Body of pancreas (tissue), 4 donors: Measurements from ENCODE around the gene RNF146. TPM values are rescaled to one million over a fixed set of nuclear protein-coding genes. Genes with fewer than 3 reads are reported as not detected.
"Not testable (repeated sequence)": the region's sequence is repeated elsewhere in the genome, so short reads cannot be mapped to it uniquely, and the experiment has no call there.

Experiments used
- ATAC-seq: fragments of 150-250 bp; one replicate; pipeline ENCODE4 v1.9.1; 2016
- DNase-seq, 4 donors: peaks; one replicate each; pipeline ENCODE4 v3.0.0-alpha.2; 2019
- H3K27ac ChIP-seq, 4 donors: fragments of 200-600 bp; sonication (generic); 1 replicate in 3 of 4; 2 replicates in 1 of 4; pipeline versions ENCODE4 v1.5.1 to v1.6.1; 2016 to 2019; ENCODE audit warnings: mild to moderate bottlenecking in 1 of 4, mixed read lengths in 1 of 4, moderate library complexity in 1 of 4
- H3K27me3 ChIP-seq, 2 donors: fragments of 200-600 bp; sonication (generic); one replicate each; pipeline ENCODE4 v1.6.0; 2016; ENCODE audit warnings: mild to moderate bottlenecking in 1 of 2
- H3K36me3 ChIP-seq, 2 donors: fragments of 200-600 bp; sonication (generic); replicated peaks in 1 of 2; 2 replicates each; pipeline ENCODE4 v1.5.1; 2016; ENCODE audit warnings: low read depth in 2 of 2; ENCODE audit not compliant: insufficient read depth in 1 of 2
- H3K4me1 ChIP-seq: fragments of 200-600 bp; sonication (generic); one replicate; pipeline ENCODE4 v1.6.0; 2016
- H3K4me3 ChIP-seq, 2 donors: fragments of 200-600 bp; sonication (generic); 1 replicate in 1 of 2; 2 replicates in 1 of 2; pipeline ENCODE4 v1.5.1; 2016 to 2019
- H3K9me3 ChIP-seq, 3 donors: fragments of 200-600 bp; sonication (generic); 1 replicate in 2 of 3; 2 replicates in 1 of 3; pipeline ENCODE4 v1.5.1; 2016
- CTCF ChIP-seq, 7 experiments: fragments of 450-650 bp in 4 of 7; fragments of 200-600 bp in 3 of 7; sonication (generic) in 3 of 7; IDR thresholded peaks; one replicate each; pipeline ENCODE4 v1.5.1; 2016 to 2019; ENCODE audit warnings: antibody characterized with exemption in 7 of 7
- POLR2A ChIP-seq, 3 donors: fragments of 450-650 bp; IDR thresholded peaks; one replicate each; pipeline ENCODE4 v1.6.1; 2016; ENCODE audit warnings: antibody characterized with exemption in 3 of 3, mild to moderate bottlenecking in 2 of 3
- WGBS, 2 donors: methylation state at CpG; one replicate each; pipeline ENCODE4 v1.1.5; 2017; 5-methylcytosine and 5-hydroxymethylcytosine counted together
- intact Hi-C: fragments of 100-400 bp; cut with DNase I; formaldehyde crosslinking; loops from one replicate; pipeline ENCODE4 v1.15.1; 2023
- small RNA-seq: library from RNA; depleted of rRNA; stranded (forward); fragments of <200 nt; gene quantifications from one replicate; pipeline ENCODE3, GENCODE V24; 2016
- total RNA-seq, 2 donors: library from RNA; depleted of rRNA; stranded (reverse); fragments of >200 nt; gene quantifications; one replicate each; pipeline ENCODE4 v1.1.0, GENCODE V29; 2016

Gene RNF146
- total RNA-seq, 2 donors from 2014 or later = 36.8 to 42.2 TPM

- H3K27ac ChIP-seq = no peak overlapping the region
- H3K4me1 ChIP-seq = no peaks in the 10 kb centered on the region
- ATAC-seq = no peak
- no peak overlapping the region for H3K4me3 ChIP-seq
- H3K27me3 ChIP-seq = no peaks in the 10 kb centered on the region
- H3K36me3 ChIP-seq = peaks cover 0 to 2% of the 10 kb centered on the region in 2 donors
- intact Hi-C loops = no loop called here
- H3K9me3 ChIP-seq = no peaks in the 10 kb centered on the region
- DNase-seq = no peak
- TF ChIP-seq POLR2A (IDR thresholded peaks at IDR 0.05) = no peak
- TF ChIP-seq CTCF (IDR thresholded peaks at IDR 0.05) = no peak
- 70 to 74% methylated on average over 6 of the region's 6 CpGs for WGBS, 2 donors
Measured at GRCh38 chr6:127317388-127318128, 50.9 kb downstream of the RNF146 start.

DNA sequence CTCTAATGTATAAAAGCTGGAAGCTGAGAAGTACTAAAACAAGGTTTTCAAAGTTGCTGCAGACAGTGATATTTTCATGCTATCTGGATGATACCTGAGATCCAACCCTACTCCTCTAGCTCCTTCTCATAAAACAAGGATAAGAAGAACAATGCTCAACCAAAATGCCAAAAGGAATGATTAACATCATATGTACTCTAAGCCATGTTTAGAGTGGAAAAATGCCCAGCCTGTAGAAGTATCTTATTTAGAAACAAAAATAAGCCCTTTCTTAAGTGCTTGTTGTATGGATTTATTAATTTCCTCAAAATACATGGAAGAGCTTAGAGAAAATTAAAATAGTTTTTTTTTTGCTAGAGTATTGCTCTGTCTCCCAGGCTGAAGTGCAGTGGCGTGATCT, 53.0 kb downstream of the RNF146 start:
- no peaks in the 10 kb centered on the region for H3K9me3 ChIP-seq
- 100% methylated on average over 1 of the region's 1 CpG for WGBS, 2 donors
- intact Hi-C loops = no loop called here
- ATAC-seq (no peak), DNase-seq (no peak)
- no peak for TF ChIP-seq POLR2A (IDR thresholded peaks at IDR 0.05)
- no peak for TF ChIP-seq CTCF (IDR thresholded peaks at IDR 0.05)
- no peaks in the 10 kb centered on the region for H3K36me3 ChIP-seq
- H3K27me3 ChIP-seq = no peaks in the 10 kb centered on the region
- no peaks in the 10 kb centered on the region for H3K4me1 ChIP-seq
- H3K27ac ChIP-seq = no peak overlapping the region
- no peak overlapping the region for H3K4me3 ChIP-seq

DNA sequence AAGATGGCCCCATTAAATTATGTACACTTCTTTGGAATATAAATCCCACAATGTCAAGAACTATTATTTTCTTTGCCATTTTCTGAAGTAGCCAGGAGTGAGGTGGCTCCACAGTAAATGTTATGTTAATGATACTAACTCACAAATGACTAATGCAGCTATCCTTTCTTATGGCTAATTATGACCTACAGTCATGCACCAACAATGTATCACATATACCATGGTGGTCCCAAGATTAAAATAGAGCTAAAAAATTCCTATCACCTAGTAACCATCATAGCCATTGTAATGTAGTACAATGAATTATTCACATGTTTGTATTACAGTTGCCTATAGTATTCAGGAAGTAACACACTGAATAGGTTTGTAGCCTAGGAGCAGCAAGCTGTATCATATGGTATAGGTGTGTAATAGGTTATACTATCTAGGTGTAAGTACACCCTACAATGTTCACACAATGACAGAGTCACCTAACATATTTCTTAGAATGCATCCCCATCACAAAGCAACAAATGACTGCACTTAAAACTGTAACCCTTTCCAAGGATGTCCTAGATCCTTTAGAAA, 61.5 kb downstream of the RNF146 start:
- intact Hi-C loops = no loop called here
- no peak overlapping the region for H3K27ac ChIP-seq
- no peaks in the 10 kb centered on the region for H3K27me3 ChIP-seq
- H3K4me1 ChIP-seq = peaks cover 5% of the 10 kb centered on the region
- H3K36me3 ChIP-seq = peaks cover 0 to 2% of the 10 kb centered on the region in 2 donors
- DNase-seq = no peak
- no peaks in the 10 kb centered on the region for H3K9me3 ChIP-seq
- no peak overlapping the region for H3K4me3 ChIP-seq
- no peak for ATAC-seq
- TF ChIP-seq CTCF (IDR thresholded peaks at IDR 0.05) = no peak
- no peak for TF ChIP-seq POLR2A (IDR thresholded peaks at IDR 0.05)

- H3K27me3 ChIP-seq, H3K4me3 ChIP-seq, H3K36me3 ChIP-seq, intact Hi-C loops, H3K4me1 ChIP-seq, H3K9me3 ChIP-seq, H3K27ac ChIP-seq, ATAC-seq, DNase-seq: not testable (repeated sequence)
- 79 to 92% methylated on average over 3 of the region's 3 CpGs for WGBS, 2 donors
Measured at GRCh38 chr6:127331256-127331655, 64.6 kb downstream of the RNF146 start.

GRCh38 chr6:127332383-127332961, 65.8 kb downstream of the RNF146 start:
- no peak overlapping the region for H3K27ac ChIP-seq
- peaks cover 5% of the 10 kb centered on the region for H3K4me1 ChIP-seq
- TF ChIP-seq CTCF (IDR thresholded peaks at IDR 0.05) (no peak), POLR2A (IDR thresholded peaks at IDR 0.05) (no peak)
- H3K4me3 ChIP-seq = no peak overlapping the region
- DNase-seq = no peak
- H3K27me3 ChIP-seq = no peaks in the 10 kb centered on the region
- no peak for ATAC-seq
- intact Hi-C loops = no loop called here
- H3K36me3 ChIP-seq = no peaks in the 10 kb centered on the region
- whole genome bisulfite sequencing, 2 donors = 56 to 67% methylated on average over 4 of the region's 4 CpGs
- no peaks in the 10 kb centered on the region for H3K9me3 ChIP-seq

Small RNA genes within 50 kb of the gene (small RNA-seq; reads per million reads assigned to genes)
- not detected for gene RNA5SP217

Other genes starting within 250 kb of the RNF146 start
- gene RSPO3, start 148.2 kb upstream of the RNF146 start, total RNA-seq = 1 to 10 TPM; 1.6 to 7.3 TPM
- gene ECHDC1, start 76.7 kb downstream of the RNF146 start, total RNA-seq = 10 to 100 TPM; 27.4 to 35.5 TPM
- 1 to 10 TPM; 1.3 TPM for gene KIAA0408, start 192.5 kb downstream of the RNF146 start, total RNA-seq